Esophagus muscularis mucosa (tissue), 4 donors: ENCODE measurements around the gene KRTAP5-3. TPM values are rescaled to one million over a fixed set of nuclear protein-coding genes. Genes with fewer than 3 reads are reported as not detected.

ENCODE experiments used
- DNase-seq: peaks from one replicate; pipeline ENCODE4 v3.0.0-alpha.2; 2017; ENCODE audit errors: extremely low spot score
- H3K27ac ChIP-seq, 4 donors: fragments of 200-600 bp; sonication (generic); replicated peaks in 1 of 4; 1 replicate in 3 of 4; 2 replicates in 1 of 4; pipeline ENCODE4 v1.5.1; 2016 to 2019; ENCODE audit warnings: mild to moderate bottlenecking in 1 of 4
- H3K27me3 ChIP-seq, 4 donors: fragments of 200-600 bp; sonication (generic); one replicate each; pipeline versions ENCODE4 v1.5.1 to v1.6.0; 2016 to 2019
- H3K36me3 ChIP-seq, 4 donors: fragments of 200-600 bp; sonication (generic); one replicate each; pipeline ENCODE4 v1.5.1; 2016 to 2019
- H3K4me1 ChIP-seq, 4 donors: fragments of 200-600 bp; sonication (generic); one replicate each; pipeline ENCODE4 v1.5.1; 2016 to 2019
- H3K4me3 ChIP-seq, 4 donors: fragments of 200-600 bp; sonication (generic); 1 replicate in 2 of 4; 2 replicates in 2 of 4; pipeline ENCODE4 v1.5.1; 2016 to 2019; ENCODE audit warnings: mild to moderate bottlenecking in 4 of 4, moderate library complexity in 1 of 4
- H3K9me3 ChIP-seq, 4 donors: fragments of 200-600 bp; sonication (generic); 1 replicate in 3 of 4; 2 replicates in 1 of 4; pipeline ENCODE4 v1.5.1; 2016 to 2019
- EP300 ChIP-seq: sonication (generic); formaldehyde crosslinking; IDR thresholded peaks from one replicate; pipeline ENCODE4 v1.6.1; 2017; ENCODE audit warnings: antibody characterized with exemption
- POLR2A ChIP-seq: fragments of 450-650 bp; IDR thresholded peaks from one replicate; pipeline ENCODE4 v1.6.1; 2017; ENCODE audit warnings: antibody characterized with exemption, moderate library complexity, mild to moderate bottlenecking, low read depth
- POLR2AphosphoS5 ChIP-seq, 2 donors: sonication (generic); formaldehyde crosslinking; IDR thresholded peaks; one replicate each; pipeline ENCODE4 v1.6.1; 2017; ENCODE audit warnings: antibody characterized with exemption in 2 of 2
- WGBS: methylation state at CpG from one replicate; pipeline ENCODE4 v1.1.5; 2018; 5-methylcytosine and 5-hydroxymethylcytosine counted together
- intact Hi-C: fragments of 100-400 bp; cut with DNase I; formaldehyde crosslinking; loops from one replicate; pipeline ENCODE4 v1.15.1; 2023
- total RNA-seq, 4 donors: library from RNA; depleted of rRNA; stranded (reverse); fragments of >200 nt; gene quantifications; one replicate each; pipeline versions ENCODE4 v1.1.0 to v1.2.1, GENCODE V29; 2016
- TF ChIP-seq, protein P1 (sequence below), 3 experiments: fragments of 200-600 bp in 2 of 3; fragments of 450-650 bp in 1 of 3; sonication (generic) in 2 of 3; IDR thresholded peaks; one replicate each; pipeline ENCODE4 v1.5.1; 2017 to 2019; ENCODE audit warnings: antibody characterized with exemption in 3 of 3, mild to moderate bottlenecking in 2 of 3, moderate library complexity in 1 of 3

KRTAP5-3 gene
- total RNA-seq, 4 donors from 2014 or later, result not detected

DNA sequence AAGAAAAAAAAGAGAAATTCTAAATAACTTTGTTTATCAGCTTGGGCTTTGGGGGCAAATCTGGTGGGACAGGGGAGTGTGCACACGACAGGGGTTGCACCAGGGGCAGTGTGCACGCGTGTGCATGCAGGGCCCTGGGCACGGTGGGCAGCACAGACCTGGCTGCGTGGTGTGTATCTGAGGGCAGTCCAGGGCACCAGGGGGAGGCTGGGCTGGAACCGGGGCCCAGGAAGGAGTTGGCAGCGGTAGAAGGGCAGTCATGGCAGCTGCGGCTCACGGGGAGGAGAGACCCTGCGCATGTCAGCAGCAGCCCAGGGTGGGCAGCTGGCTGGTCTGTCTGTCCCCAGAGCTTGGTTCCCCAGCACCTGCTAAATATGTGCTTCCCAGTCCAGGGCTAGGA is 25.6 kb upstream of the KRTAP5-3 start:
- Histone ChIP-seq H3K27me3 (peaks cover 0 to 63% (median 4%) of the 10 kb centered on the region in 4 donors), H3K4me3 (no peak overlapping the region), H3K36me3 (no peaks in the 10 kb centered on the region), H3K4me1 (peaks cover 3 to 8% (median 5%) of the 10 kb centered on the region in 4 donors), H3K9me3 (no peaks in the 10 kb centered on the region), H3K27ac (no peak overlapping the region)
- WGBS, result 88% methylated on average over 10 of the region's 10 CpGs
- TF ChIP-seq POLR2AphosphoS5 (IDR thresholded peaks at IDR 0.05) (no peak), EP300 (no peak), POLR2A (no peak)
- TF ChIP-seq, protein P1, sequence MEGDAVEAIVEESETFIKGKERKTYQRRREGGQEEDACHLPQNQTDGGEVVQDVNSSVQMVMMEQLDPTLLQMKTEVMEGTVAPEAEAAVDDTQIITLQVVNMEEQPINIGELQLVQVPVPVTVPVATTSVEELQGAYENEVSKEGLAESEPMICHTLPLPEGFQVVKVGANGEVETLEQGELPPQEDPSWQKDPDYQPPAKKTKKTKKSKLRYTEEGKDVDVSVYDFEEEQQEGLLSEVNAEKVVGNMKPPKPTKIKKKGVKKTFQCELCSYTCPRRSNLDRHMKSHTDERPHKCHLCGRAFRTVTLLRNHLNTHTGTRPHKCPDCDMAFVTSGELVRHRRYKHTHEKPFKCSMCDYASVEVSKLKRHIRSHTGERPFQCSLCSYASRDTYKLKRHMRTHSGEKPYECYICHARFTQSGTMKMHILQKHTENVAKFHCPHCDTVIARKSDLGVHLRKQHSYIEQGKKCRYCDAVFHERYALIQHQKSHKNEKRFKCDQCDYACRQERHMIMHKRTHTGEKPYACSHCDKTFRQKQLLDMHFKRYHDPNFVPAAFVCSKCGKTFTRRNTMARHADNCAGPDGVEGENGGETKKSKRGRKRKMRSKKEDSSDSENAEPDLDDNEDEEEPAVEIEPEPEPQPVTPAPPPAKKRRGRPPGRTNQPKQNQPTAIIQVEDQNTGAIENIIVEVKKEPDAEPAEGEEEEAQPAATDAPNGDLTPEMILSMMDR (IDR thresholded peaks at IDR 0.05), result no peak
- DNase-seq, result no peak
- intact Hi-C loops, result no loop called here

- Histone ChIP-seq H3K27ac (no peak overlapping the region), H3K36me3 (no peaks in the 10 kb centered on the region), H3K4me1 (peaks cover 3 to 9% (median 7%) of the 10 kb centered on the region in 4 donors), H3K4me3 (no peak overlapping the region), H3K27me3 (peaks cover 0 to 66% (median 1%) of the 10 kb centered on the region in 4 donors), H3K9me3 (no peaks in the 10 kb centered on the region)
- WGBS, result 76% methylated on average over 8 of the region's 11 CpGs
- TF ChIP-seq POLR2AphosphoS5 (IDR thresholded peaks at IDR 0.05) (no peak), POLR2A (no peak), EP300 (no peak)
- TF ChIP-seq, protein P1 (IDR thresholded peaks at IDR 0.05), result no peak
- DNase-seq, result no peak
- intact Hi-C loops, result no loop called here
These were observed 23.9 kb upstream of the KRTAP5-3 start for GRCh38 chr11:1632053-1632714.

DNA sequence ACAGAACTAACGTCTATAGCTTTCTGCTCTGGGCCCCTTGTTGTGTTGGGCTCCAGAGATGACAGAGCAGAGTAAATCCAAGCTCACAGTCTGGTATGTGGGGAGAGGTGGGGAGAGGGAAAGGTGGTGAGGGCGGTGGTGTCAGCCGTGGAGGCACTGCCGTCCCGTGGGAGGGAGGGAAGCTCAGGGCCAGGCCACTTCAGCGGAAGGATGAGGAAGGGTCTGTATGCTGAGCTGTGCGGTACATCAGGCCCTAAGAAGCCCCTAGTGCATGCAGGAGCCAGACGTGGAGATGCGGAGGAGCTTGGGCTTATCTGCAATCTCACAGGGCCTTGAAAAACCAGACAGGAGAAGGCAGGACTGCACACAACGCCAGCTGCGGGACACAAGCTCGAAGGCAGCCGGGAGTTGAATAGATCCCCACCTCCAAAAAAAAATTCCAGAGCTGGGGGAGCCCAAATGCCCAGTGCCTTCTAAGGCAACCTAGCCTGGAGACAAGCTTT is 22.9 kb upstream of the KRTAP5-3 start:
- DNase-seq, result no peak
- 79% methylated on average over 13 of the region's 13 CpGs for WGBS
- Histone ChIP-seq H3K27ac (no peak overlapping the region), H3K4me3 (no peak overlapping the region), H3K4me1 (peaks cover 3 to 9% (median 7%) of the 10 kb centered on the region in 4 donors), H3K9me3 (no peaks in the 10 kb centered on the region), H3K36me3 (no peaks in the 10 kb centered on the region), H3K27me3 (peaks cover 0 to 66% (median 1%) of the 10 kb centered on the region in 4 donors)
- intact Hi-C loops, result no loop called here
- no peak for TF ChIP-seq EP300
- no peak for TF ChIP-seq POLR2A
- TF ChIP-seq POLR2AphosphoS5 (IDR thresholded peaks at IDR 0.05), result no peak
- TF ChIP-seq, protein P1 (IDR thresholded peaks at IDR 0.05), result no peak

DNA sequence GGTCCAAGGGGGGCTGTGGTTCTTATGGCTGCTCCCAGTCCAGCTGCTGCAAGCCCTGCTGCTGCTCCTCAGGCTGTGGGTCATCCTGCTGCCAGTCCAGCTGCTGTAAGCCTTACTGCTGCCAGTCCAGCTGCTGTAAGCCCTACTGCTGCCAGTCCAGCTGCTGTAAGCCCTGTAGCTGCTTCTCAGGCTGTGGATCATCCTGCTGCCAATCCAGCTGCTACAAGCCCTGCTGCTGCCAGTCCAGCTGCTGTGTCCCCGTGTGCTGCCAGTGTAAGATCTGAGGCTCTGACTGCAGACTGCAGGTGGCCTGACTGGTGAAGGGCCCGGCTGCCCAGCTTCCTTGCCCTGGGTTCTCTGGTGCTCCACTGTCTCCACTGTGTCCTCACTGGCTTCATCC is 22.0 kb upstream of the KRTAP5-3 start:
- 71% methylated on average over 1 of the region's 2 CpGs for WGBS
- peaks cover 3 to 9% (median 7%) of the 10 kb centered on the region in 4 donors for H3K4me1 ChIP-seq

More for the DNA sequence above, 22.0 kb upstream of the KRTAP5-3 start:
- peaks cover 0 to 61% (median 1%) of the 10 kb centered on the region in 4 donors for H3K27me3 ChIP-seq
- no peak for DNase-seq
- H3K36me3 ChIP-seq, result no peaks in the 10 kb centered on the region
- intact Hi-C loops, result no loop called here
- no peaks in the 10 kb centered on the region for H3K9me3 ChIP-seq
- H3K27ac ChIP-seq, result no peak overlapping the region
- no peak overlapping the region for H3K4me3 ChIP-seq
- TF ChIP-seq EP300 (no peak), POLR2A (no peak), POLR2AphosphoS5 (IDR thresholded peaks at IDR 0.05) (no peak)
- TF ChIP-seq, protein P1 (IDR thresholded peaks at IDR 0.05), result no peak
